Breast epithelium (tissue), 4 donors: ENCODE results near the gene SCGB3A2. TPM values are rescaled to one million over a fixed set of nuclear protein-coding genes. Genes with fewer than 3 reads are reported as not detected.

Experiments used
- DNase-seq, 2 donors: peaks; one replicate each; pipeline ENCODE4 v3.0.0-alpha.2; 2019; ENCODE audit warnings: low spot score in 2 of 2
- H3K27ac ChIP-seq, 2 donors: fragments of 200-600 bp; sonication (generic) in 1 of 2; one replicate each; pipeline ENCODE4 v1.5.1; 2016 to 2019; ENCODE audit warnings: mild to moderate bottlenecking in 1 of 2
- H3K27me3 ChIP-seq, 2 donors: fragments of 200-600 bp; sonication (generic) in 1 of 2; one replicate each; pipeline versions ENCODE4 v1.5.1 to v1.6.0; 2017 to 2019; ENCODE audit warnings: control low read depth in 1 of 2, mild to moderate bottlenecking in 1 of 2
- H3K36me3 ChIP-seq: fragments of 200-600 bp; one replicate; pipeline ENCODE4 v1.5.1; 2019
- H3K4me1 ChIP-seq, 2 donors: fragments of 200-600 bp; sonication (generic); one replicate each; pipeline ENCODE4 v1.5.1; 2016 to 2019; ENCODE audit warnings: control low read depth in 1 of 2
- H3K4me3 ChIP-seq, 3 donors: fragments of 200-600 bp; sonication (generic); 1 replicate in 2 of 3; 2 replicates in 1 of 3; pipeline ENCODE4 v1.5.1; 2016 to 2019; ENCODE audit warnings: mild to moderate bottlenecking in 3 of 3, moderate library complexity in 2 of 3
- H3K9me3 ChIP-seq, 2 donors: fragments of 200-600 bp; sonication (generic) in 1 of 2; one replicate each; pipeline ENCODE4 v1.5.1; 2016 to 2019; ENCODE audit warnings: control low read depth in 1 of 2
- POLR2A ChIP-seq: fragments of 450-650 bp; IDR thresholded peaks from one replicate; pipeline ENCODE4 v1.6.1; 2016; ENCODE audit warnings: antibody characterized with exemption, mild to moderate bottlenecking, moderate library complexity
- POLR2AphosphoS5 ChIP-seq, 3 donors: sonication (generic); formaldehyde crosslinking; IDR thresholded peaks; one replicate each; pipeline ENCODE4 v1.6.1; 2017; ENCODE audit warnings: antibody characterized with exemption in 3 of 3
- intact Hi-C: fragments of 100-400 bp; cut with DNase I; formaldehyde crosslinking; loops from one replicate; pipeline ENCODE4 v1.15.1; 2023; ENCODE audit warnings: low total_unique reads
- total RNA-seq, 3 donors: library from RNA; depleted of rRNA; stranded (reverse); fragments of >200 nt; gene quantifications; one replicate each; pipeline ENCODE4 v1.1.0, GENCODE V29; 2016
- TF ChIP-seq, protein P1 (sequence below), 3 donors: fragments of 450-650 bp; IDR thresholded peaks; one replicate each; pipeline ENCODE4 v1.5.1; 2016 to 2017; ENCODE audit warnings: antibody characterized with exemption in 3 of 3, mild to moderate bottlenecking in 3 of 3, moderate library complexity in 3 of 3

The SCGB3A2 gene
- total RNA-seq, 3 donors from 2014 or later, result not detected

DNA sequence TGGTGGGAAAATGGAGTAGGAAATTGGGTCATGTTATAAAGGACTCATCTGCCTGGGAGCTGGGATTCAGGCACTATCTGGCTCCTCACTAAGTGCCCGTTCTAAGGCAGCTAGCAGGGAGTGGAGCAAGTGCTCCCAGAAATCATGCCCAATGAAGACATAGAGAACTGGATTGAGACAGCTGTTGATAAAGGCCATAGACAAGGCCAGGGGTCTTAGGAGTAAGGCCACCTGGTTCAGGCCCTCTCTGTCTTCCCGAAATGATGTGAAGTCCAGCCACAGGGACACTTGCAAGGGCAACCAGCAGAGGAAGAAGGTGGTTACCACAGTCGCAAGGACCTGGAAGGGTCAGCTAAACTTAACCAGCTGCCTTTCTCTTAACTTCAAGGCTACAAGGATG is 26.9 kb upstream of the SCGB3A2 start:
- Histone ChIP-seq H3K27me3 (no peaks in the 10 kb centered on the region), H3K9me3 (no peaks in the 10 kb centered on the region), H3K4me1 (no peaks in the 10 kb centered on the region), H3K4me3 (no peak overlapping the region), H3K27ac (no peak overlapping the region), H3K36me3 (no peaks in the 10 kb centered on the region)
- no peak for DNase-seq
- intact Hi-C loops, result no loop called here
- TF ChIP-seq POLR2A, result no peak
- no peak for TF ChIP-seq POLR2AphosphoS5 (IDR thresholded peaks at IDR 0.05)
- TF ChIP-seq, protein P1, sequence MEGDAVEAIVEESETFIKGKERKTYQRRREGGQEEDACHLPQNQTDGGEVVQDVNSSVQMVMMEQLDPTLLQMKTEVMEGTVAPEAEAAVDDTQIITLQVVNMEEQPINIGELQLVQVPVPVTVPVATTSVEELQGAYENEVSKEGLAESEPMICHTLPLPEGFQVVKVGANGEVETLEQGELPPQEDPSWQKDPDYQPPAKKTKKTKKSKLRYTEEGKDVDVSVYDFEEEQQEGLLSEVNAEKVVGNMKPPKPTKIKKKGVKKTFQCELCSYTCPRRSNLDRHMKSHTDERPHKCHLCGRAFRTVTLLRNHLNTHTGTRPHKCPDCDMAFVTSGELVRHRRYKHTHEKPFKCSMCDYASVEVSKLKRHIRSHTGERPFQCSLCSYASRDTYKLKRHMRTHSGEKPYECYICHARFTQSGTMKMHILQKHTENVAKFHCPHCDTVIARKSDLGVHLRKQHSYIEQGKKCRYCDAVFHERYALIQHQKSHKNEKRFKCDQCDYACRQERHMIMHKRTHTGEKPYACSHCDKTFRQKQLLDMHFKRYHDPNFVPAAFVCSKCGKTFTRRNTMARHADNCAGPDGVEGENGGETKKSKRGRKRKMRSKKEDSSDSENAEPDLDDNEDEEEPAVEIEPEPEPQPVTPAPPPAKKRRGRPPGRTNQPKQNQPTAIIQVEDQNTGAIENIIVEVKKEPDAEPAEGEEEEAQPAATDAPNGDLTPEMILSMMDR (IDR thresholded peaks at IDR 0.05), result no peak

DNA sequence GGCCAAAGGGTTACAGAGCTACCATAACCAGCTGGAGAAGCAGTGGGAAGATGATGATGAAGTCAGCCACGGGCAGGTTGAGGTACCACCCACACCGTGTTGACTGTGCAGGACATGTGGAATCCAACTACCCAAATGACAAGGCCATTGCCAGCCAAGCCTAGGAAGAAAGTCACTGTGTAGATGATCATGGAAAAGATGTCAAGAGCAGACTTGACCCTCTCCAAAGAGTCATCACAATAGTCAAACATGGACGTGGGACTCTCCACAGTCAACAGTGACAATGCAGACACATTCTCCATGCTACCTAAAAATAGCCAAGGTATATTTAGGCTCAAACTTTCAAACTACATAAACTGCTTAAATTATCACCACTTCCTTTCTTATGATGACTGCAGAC is 26.1 kb upstream of the SCGB3A2 start:
- DNase-seq, result no peak
- intact Hi-C loops, result no loop called here
- TF ChIP-seq POLR2A, result no peak
- TF ChIP-seq, protein P1 (IDR thresholded peaks at IDR 0.05), result no peak
- TF ChIP-seq POLR2AphosphoS5 (IDR thresholded peaks at IDR 0.05), result no peak
- no peak overlapping the region for H3K4me3 ChIP-seq
- no peak overlapping the region for H3K27ac ChIP-seq
- H3K36me3 ChIP-seq, result no peaks in the 10 kb centered on the region
- no peaks in the 10 kb centered on the region for H3K9me3 ChIP-seq
- H3K27me3 ChIP-seq, result no peaks in the 10 kb centered on the region
- H3K4me1 ChIP-seq, result no peaks in the 10 kb centered on the region

DNA sequence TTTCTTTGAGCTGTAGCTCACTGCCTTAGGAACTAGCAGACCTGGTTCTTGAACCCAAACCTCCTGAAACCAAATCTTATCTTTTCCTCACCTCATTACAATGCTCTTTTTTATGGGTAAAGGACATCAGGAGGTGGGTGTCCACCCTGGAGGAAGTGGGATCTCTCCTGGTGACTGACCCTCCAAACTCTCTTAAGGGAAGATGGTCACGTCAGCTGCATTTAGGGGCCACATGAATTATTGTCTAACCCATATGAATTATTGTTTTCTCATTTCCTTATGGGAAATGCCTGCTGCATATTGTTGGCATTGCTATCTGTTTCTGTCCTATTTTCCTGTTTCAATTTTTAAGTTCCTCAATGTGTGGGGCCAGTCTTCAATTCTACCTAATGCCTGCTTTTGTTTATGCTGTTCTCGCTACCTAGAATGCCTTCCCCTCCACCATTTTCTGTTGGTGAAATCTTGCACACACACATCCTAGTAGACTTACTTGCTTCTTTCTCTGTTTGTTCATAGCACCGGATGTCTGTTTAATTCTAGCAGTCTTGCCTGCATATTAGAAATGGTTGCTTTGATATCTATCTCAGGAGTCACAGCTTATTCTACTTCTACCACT is 25.0 kb upstream of the SCGB3A2 start:
- TF ChIP-seq, protein P1 (IDR thresholded peaks at IDR 0.05), result no peak
- no peak for TF ChIP-seq POLR2A
- TF ChIP-seq POLR2AphosphoS5 (IDR thresholded peaks at IDR 0.05), result no peak
- intact Hi-C loops, result no loop called here
- DNase-seq, result no peak
- Histone ChIP-seq H3K4me3 (no peak overlapping the region), H3K36me3 (no peaks in the 10 kb centered on the region), H3K27ac (no peak overlapping the region), H3K9me3 (no peaks in the 10 kb centered on the region), H3K27me3 (no peaks in the 10 kb centered on the region), H3K4me1 (no peaks in the 10 kb centered on the region)

DNA sequence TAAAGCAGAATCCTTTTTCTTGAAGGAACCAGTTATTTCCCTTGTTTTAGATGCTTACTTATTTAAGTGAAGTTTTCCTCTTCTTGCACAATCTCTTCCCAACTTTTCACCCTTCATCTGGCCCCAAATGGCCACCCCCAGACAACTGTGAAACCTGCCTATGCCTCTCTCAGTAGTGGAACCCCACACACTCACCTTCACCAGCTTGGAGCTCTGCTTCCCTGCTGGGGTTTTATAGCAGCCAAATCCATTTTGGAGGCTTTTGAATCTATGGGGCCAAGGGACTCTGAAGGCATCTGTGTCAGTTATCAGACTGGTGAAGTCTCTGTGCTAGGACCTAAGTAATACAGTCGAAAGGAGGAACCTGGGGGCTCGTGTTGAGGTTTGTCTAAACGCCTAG is 24.2 kb upstream of the SCGB3A2 start:
- Histone ChIP-seq H3K4me3 (no peak overlapping the region), H3K27ac (no peak overlapping the region), H3K4me1 (no peaks in the 10 kb centered on the region), H3K9me3 (no peaks in the 10 kb centered on the region), H3K27me3 (no peaks in the 10 kb centered on the region), H3K36me3 (no peaks in the 10 kb centered on the region)
- no peak for TF ChIP-seq POLR2A
- no peak for TF ChIP-seq POLR2AphosphoS5 (IDR thresholded peaks at IDR 0.05)
- TF ChIP-seq, protein P1 (IDR thresholded peaks at IDR 0.05), result no peak
- DNase-seq, result no peak
- intact Hi-C loops, result no loop called here

DNA sequence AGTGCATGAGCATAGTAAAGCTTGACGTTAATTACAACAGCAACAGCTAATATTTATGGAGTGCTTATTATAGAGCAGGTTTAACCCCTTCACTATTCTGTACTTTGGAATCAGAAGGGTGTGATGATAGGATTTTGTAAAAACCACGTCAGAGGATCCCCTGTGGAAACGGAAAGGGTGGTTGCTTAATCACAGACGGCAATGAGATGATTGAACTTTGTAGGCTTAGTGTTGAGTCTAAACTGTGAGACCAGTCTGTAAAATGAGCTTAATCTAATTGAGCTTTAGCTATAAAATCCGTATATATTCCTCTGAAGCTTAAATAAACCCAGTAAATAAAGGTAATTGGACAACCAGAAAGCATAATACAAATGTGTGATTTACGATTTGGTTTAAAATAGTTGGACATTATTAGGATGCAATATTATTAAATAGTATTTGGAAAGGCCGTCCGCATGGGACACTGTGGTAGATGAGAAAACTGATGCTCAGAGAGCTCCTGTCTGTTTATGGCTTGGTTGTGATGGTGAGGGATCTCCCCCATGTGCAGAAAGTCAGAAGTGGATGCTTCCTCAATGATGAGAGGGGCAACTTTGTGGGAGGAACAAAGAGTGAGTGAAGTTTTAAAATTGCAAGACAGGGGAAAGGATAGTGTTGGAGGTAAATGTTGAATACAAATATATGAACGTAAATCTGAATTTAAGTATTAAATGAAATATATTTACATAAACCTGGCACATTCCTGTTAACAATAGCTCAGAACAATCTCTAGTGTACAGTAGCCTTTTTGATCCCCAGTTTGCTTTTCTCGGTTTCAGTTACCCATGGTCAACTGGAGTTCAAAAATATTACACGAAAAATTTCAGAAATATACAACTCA is 23.4 kb upstream of the SCGB3A2 start:
- Histone ChIP-seq H3K4me1 (no peaks in the 10 kb centered on the region), H3K9me3 (no peaks in the 10 kb centered on the region), H3K4me3 (no peak overlapping the region), H3K27ac (no peak overlapping the region), H3K36me3 (no peaks in the 10 kb centered on the region), H3K27me3 (no peaks in the 10 kb centered on the region)
- TF ChIP-seq POLR2A (no peak), POLR2AphosphoS5 (IDR thresholded peaks at IDR 0.05) (no peak)
- TF ChIP-seq, protein P1 (IDR thresholded peaks at IDR 0.05), result no peak
- DNase-seq, result no peak
- intact Hi-C loops, result no loop called here
